ENCODE data around the gene EML4. TPM values are rescaled to one million over a fixed set of nuclear protein-coding genes. Genes with fewer than 3 reads are reported as not detected.

Gene EML4
- total and polyA plus RNA-seq, 12 donors = 29.9 to 64.0 (median 51.9) TPM

GRCh38 chr2:42315844-42316470, 146.8 kb downstream of the EML4 start:
- Histone ChIP-seq H3K4me3 (no peak overlapping the region), H3K27me3 (no peaks in the 10 kb centered on the region), H3K4me1 (replicated peaks in 1 of 2) (no peaks in the 10 kb centered on the region), H3K27ac (no peak overlapping the region), H3K36me3 (replicated peaks in 1 of 2) (peaks cover 0 to 9% of the 10 kb centered on the region in 2 donors), H3K9me3 (replicated peaks in 1 of 3) (no peaks in the 10 kb centered on the region)
- TF ChIP-seq CTCF (IDR thresholded peaks at IDR 0.05) (no peak), POLR2A (IDR thresholded peaks at IDR 0.05) (no peak)
- intact Hi-C loops (cut with DNase I) = no loop called here
- no peak for DNase-seq
- 92 to 96% (median 94%) methylated on average over 6 of the region's 6 CpGs for WGBS, 4 donors

GRCh38 chr2:42316910-42317309, 147.8 kb downstream of the EML4 start:
- H3K4me3 ChIP-seq = no peak overlapping the region
- H3K36me3 ChIP-seq (replicated peaks in 1 of 2) = peaks cover 0 to 9% of the 10 kb centered on the region in 2 donors
- H3K9me3 ChIP-seq (replicated peaks in 1 of 3) = no peaks in the 10 kb centered on the region
- intact Hi-C loops (cut with DNase I) = no loop called here
- H3K27ac ChIP-seq = no peak overlapping the region
- no peak for DNase-seq
- no peaks in the 10 kb centered on the region for H3K27me3 ChIP-seq
- TF ChIP-seq POLR2A (IDR thresholded peaks at IDR 0.05) (no peak), CTCF (IDR thresholded peaks at IDR 0.05) (no peak)
- no peaks in the 10 kb centered on the region for H3K4me1 ChIP-seq (replicated peaks in 1 of 2)
- WGBS, 4 donors = 65 to 96% (median 88%) methylated on average over 3 of the region's 3 CpGs

- Histone ChIP-seq H3K36me3 (replicated peaks in 1 of 2) (peaks cover 0 to 9% of the 10 kb centered on the region in 2 donors), H3K4me1 (replicated peaks in 1 of 2) (no peaks in the 10 kb centered on the region), H3K4me3 (no peak overlapping the region), H3K27ac (no peak overlapping the region), H3K9me3 (replicated peaks in 1 of 3) (no peaks in the 10 kb centered on the region), H3K27me3 (no peaks in the 10 kb centered on the region)
- DNase-seq = no peak
- 85 to 93% (median 91%) methylated on average over 3 of the region's 3 CpGs for WGBS, 4 donors
- intact Hi-C loops (cut with DNase I) = no loop called here
- TF ChIP-seq CTCF (IDR thresholded peaks at IDR 0.05) = no peak
- no peak for TF ChIP-seq POLR2A (IDR thresholded peaks at IDR 0.05)
These were observed 148.3 kb downstream of the EML4 start for GRCh38 chr2:42317486-42317885.

GRCh38 chr2:42317945-42318344, 148.8 kb downstream of the EML4 start:
- intact Hi-C loops (cut with DNase I) = no loop called here
- Histone ChIP-seq H3K4me1 (replicated peaks in 1 of 2) (no peaks in the 10 kb centered on the region), H3K36me3 (replicated peaks in 1 of 2) (peaks cover 0 to 9% of the 10 kb centered on the region in 2 donors), H3K4me3 (no peak overlapping the region), H3K27ac (no peak overlapping the region), H3K27me3 (no peaks in the 10 kb centered on the region), H3K9me3 (replicated peaks in 1 of 3) (no peaks in the 10 kb centered on the region)
- TF ChIP-seq POLR2A (IDR thresholded peaks at IDR 0.05) (no peak), CTCF (IDR thresholded peaks at IDR 0.05) (no peak)
- no peak for DNase-seq

Measured in adrenal gland (tissue), 12 donors.